GM18508 (cell line): ENCODE measurements around the gene NFKBIE.

Source experiments
- ATAC-seq: cut with Tn5 transposase; IDR thresholded peaks from one replicate; pipeline ENCODE4 v1.9.1; 2021; ENCODE audit warnings: moderate number of reproducible peaks; ENCODE audit not compliant: insufficient read depth, unreplicated experiment

Gene NFKBIE

DNA sequence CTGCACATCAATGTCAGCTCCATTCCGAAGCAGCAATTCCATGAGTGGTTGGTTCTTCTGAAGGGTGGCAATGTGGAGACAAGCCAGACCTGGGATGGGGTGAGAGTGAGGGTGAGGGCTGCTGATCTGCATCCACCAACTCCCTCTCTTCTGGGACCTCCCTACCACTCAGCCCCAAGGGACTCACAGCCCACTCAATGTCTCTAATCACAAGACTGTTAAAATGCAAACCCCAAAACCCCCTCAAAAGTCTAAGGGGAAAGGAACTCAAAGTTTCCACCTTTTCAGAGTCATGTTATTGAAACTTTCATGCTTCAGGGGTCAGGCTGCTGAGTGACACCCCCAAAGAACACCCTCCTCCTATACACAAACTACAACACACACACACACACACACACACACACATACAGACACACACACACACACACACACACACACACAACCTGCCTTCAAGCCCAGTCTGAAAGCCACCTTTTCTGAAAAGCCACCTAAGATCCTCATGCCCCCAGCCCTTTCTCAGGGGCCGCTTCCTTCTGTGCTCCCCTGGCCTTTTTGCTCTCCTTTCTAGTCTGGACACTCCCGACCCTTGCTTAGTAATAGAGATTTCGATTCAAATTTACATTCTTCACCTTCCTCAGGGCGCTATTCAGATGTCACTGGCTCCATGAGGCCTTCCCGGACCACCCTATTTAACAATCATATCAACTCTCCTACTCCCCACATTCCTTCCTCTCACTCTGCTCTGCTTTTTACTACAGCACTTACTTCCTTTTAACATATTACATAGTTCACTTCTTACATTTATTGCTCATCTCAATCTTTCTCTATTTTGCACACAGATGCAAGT, 4.7 kb downstream of the NFKBIE start:
- ATAC-seq = no peak

DNA sequence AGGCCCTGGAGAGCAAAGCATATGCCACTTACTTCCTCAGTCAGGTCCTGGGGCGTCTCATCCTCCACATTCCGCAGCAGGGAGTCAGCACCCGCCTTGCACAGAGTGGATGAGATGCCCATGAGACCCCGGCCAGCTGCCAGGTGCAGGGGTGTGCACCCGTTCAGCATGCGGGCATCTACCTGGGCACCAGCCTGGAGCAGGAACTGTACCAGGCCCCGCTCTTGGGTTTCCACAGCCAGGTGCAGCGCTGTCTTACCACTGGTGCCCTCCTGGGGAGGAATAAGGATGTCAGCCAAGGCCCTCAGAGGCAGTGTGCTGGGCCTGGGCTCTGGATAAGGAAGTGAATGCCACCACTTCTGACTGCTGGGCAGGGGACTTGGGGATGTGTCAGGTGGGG, 5.3 kb downstream of the NFKBIE start:
- ATAC-seq = no peak

DNA sequence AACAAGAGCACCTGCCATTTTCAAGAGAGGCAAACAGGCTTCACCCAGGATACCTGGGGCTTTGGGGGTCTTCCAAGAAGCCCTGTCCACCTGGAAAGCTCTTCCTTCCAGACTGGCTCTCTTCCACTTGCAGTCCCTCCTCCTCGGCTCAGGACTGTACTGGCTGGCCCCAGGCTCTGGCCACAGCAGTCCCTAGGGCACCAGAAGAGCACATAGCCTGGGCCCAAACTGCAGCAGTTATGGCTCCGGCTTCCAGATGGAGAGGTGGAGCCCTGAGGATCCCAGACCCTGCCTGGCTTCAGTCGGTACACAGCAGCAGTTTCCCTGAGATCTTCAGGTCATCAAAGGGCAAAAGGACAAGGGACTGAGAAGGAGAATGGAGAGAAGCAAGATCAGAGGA, 6.4 kb downstream of the NFKBIE start:
- ATAC-seq = no peak

DNA sequence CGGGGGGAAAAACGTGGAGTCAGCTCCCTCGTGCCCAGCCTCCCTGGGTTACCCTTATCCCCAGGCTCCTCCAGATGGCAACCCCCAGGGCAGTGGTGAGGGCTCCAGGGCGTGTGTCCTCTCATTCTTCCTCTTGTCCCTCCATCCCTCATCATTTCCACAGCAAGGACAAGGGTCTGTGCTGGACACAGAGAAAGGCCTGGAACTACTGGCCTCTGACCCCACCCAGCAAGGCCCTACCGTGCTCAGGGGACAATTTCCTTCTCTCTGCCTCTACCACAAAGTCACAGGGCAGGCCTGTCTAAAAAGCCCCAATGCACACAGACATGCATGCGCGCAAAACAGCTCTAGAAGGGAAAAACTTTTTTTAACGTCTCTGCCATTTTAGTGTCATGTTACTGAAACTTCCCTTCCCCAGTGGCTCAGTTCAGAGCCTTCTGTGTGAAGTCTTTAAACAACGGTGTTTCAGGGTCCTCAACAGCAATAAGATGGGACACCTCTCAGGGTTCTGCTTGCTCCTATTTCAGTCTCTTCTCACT, 7.0 kb downstream of the NFKBIE start:
- ATAC-seq = no peak

DNA sequence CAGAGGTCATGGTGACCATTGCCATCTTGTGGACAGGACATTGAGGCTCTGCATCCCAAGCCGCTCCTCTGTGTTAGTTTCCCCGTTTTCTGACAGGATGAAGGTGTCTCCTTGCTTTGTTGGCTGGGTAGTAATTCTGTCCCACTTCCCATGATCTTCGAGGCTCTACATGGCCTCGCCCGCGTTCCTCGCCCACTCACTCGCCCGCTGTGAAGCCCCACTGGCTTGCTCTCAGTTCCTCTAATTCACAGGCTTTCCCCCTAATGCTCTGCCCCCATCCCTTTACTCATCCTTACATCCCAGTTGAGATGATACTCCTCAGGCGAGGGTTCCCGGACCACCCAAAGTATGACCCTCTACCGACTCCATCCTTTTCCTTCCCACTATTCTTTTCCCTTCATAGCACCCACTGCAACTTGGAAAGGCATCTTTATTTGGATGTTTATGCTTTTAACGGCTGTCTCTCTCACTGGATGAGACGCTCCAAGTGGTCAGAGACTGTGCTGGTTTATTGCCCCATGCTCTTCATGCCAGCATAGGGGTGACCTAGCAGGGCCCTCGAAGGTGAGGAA, 7.5 kb downstream of the NFKBIE start:
- ATAC-seq = no peak

DNA sequence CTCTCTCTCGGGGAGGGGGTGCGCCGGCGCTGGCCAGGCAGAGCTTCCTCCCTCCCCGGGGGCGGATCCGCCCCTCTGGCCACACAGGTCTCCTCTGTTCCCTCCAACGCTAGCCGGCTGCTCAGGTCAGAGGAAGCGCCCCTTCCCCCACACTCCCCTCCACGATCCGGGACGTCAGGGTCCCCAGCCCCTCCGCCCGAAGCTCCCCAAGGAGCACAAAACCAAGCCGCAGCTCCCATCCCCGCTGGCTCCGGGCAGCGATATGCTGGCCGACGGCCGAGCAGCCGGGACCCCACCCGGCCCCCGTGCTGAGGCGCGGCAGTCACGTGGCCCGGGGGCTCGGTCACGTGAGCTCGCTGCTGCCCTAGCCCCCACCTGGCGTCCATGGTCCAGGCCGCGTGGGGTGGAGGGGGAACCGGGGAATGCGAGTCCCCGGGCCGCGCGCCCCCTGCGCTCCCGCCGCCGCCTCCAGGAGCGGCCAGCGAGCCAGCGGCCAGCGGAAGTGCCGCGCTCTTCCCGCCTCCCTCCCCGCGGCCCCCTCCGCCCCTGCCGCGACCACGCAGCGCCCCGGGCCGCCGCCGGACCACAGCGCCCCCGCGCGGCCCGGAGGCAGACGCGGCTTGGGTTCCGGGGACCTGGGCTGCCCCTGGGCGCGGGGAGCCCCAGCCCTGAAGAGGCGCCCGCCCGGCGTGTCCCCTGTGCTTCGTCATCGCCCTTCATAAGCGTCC, 8.2 kb downstream of the NFKBIE start, which contains the start of gene SLC35B2:
SLC35B2 (minus strand) TSS at position 504 of the 728 bp plus-strand sequence; CDS start at position 386, 118 bp downstream.
- ATAC-seq = no peak

DNA sequence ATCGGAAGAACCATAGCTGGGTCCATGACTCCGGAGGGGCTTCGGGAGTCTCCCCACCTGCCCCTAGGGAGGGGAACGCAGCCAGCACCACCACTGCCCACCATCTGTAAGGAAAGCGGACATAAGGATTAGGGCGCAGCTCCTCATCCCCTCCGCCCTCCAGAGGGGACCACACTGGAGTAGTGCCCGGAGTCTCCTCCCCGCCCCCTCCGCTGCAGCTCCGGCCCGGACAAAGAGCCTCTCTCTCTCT, 8.7 kb downstream of the NFKBIE start:
- no peak for ATAC-seq

DNA sequence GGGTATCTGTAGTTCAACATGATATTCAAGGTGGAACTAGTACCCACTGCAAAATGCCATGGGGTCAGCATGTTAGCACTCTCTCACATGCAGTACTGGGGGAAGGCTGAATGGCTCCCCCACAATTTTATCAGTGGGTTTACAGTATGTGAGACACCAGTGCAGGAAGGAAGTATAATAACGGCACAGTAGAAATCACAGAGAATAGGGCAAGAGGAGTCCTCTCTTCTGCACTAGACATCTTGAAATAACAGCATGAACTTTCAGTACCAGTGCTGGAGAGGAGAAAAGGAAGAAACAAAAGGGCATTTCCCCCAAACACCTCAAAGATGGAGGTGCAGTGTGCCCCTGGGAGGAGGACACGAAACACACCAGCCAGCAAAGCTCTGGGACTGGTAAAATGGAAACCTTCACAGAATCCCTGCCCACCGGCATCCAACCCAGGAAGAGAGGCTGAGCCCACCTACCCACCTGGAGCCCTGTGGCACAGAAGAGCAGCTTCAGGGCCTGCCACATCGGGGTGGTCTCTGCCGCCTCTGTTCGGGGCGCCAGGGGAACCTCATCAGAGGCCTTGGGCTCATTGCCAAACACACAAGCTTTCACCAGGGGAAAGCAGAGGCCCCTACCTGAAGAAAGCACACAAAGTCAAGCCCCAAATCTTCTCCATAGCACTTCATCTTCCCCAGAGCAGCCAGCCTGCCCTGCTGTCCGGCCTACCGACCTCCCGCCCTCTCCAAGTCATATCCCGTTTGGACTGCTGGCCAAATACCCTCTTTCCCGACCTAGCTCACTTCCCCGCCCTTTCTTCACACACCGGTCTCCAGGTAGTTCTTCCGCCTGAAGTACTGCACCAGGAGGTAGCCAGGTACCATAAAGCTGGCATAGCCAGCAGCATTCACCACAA, 9.2 kb downstream of the NFKBIE start:
- no peak for ATAC-seq

DNA sequence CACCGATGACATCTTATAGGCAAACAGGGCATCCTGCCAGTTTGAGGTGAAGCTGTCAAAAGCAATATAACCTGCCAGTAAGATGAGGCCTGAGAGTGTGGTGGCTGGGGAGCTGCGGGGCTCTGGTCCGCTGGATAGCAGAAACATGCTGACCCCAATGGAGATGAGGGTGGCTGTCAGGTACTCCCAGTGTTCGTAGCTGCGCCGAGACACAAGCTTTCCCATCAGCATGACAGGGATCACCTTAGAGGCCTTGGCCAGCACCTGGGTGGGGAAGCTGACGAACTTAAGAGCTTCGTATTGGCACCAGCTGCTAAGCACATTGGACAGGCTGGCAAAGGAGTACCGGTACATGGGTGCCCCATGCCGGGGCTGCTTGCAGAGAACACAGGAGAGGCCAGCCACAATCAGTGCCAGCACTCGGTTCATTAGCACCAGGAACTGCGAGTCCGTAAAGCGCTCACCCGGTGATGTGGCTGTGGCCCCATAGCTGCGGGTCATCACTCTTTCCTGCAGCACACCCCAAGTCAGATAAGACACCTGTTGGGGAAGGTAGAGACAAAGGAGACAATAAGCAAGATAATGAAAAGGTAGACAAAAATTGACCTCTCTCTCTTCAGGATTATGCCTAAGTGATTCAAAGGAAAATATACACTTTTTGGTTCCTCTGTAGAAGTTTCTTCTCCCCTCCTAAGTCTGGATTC, 10.1 kb downstream of the NFKBIE start:
- ATAC-seq = no peak

DNA sequence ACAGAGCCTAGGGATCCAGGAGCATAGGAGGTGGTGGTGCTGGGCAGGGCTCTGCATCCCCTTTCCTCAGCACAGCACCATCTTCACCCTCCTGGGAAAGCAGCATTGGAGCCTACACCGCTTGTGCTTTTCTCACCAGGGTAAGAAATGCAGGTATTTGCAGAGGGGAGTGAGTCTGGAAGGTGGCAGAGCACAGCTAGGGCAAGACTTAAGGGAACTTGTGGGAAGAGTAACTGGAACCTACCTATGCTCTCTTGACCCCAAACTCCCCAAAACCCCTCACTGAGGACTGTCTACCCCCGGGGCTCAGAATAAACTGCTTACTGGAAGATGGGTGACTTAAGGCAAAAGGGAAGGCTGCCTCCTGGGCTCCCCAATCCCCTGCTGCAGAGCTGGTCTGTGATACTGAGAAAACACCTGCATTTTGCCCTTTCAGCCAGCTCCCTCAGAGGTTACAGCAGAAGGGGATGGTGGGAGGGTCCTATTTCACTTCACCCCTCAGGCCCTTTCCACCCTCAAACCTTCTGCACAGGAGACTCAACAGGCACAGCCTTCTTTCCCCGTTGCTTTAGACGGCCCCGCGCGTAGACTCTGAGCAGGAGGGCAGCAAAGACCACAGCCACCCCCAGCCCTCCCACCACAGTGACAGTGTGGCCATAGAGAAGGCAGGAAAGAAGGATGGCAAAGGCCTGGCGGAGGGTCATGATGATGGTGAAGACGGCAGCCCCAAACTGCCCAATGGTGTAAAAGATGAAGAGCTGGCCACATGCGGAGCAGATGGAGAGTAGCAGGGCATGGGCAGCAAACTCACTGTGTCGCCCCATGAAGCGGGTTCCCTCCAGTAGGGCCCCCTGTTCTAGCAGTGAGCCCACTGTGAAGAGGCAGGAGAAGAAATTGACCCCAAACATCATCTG, 10.9 kb downstream of the NFKBIE start:
- no peak for ATAC-seq

DNA sequence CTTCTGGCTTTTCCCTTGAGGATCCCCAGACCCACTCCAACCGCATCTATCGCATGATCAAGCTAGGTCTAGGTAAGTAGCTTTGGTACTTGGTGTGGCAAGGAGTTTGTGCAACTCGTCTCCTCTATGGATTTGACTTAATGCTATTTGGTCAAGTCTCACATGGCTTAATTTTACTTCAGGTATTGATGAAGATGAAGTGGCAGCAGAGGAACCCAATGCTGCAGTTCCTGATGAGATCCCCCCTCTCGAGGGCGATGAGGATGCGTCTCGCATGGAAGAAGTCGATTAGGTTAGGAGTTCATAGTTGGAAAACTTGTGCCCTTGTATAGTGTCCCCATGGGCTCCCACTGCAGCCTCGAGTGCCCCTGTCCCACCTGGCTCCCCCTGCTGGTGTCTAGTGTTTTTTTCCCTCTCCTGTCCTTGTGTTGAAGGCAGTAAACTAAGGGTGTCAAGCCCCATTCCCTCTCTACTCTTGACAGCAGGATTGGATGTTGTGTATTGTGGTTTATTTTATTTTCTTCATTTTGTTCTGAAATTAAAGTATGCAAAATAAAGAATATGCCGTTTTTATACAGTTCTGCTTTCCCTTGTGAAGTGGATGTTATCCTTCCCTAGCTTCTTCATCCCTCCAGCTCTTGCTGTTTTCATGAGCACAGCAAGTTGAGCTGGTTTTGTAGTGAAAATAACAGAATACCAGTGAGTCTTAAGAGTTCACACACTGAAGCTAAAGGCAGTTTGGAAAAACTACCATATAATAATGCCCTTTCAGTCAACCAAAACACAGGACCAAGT, 11.8 kb downstream of the NFKBIE start:
- ATAC-seq = no peak

DNA sequence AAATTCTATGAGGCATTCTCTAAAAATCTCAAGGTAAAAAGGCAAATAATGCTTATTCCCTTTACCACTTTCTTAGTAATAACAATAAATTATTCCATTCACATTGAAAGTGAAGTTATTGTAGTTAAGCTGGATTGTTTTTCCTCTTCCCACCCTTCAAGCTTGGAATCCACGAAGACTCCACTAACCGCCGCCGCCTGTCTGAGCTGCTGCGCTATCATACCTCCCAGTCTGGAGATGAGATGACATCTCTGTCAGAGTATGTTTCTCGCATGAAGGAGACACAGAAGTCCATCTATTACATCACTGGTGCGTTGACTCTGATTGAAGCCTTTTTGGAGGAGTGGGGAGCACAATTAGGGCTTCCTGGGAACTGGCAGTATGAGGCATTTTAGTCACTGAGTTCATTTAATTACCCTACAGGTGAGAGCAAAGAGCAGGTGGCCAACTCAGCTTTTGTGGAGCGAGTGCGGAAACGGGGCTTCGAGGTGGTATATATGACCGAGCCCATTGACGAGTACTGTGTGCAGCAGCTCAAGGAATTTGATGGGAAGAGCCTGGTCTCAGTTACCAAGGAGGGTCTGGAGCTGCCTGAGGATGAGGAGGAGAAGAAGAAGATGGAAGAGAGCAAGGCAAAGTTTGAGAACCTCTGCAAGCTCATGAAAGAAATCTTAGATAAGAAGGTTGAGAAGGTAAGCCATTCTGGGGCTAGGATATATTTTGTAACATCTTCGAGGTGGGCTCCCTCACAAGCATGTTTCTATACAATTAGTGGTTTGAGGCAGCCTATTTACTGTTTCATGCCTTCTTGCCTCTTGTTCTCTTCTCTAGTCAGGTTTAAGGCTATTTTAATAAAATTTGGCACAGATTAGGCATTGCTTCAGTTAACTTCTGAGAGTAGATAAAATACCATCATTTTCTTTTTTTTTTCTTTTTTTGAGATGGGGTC, 13.5 kb downstream of the NFKBIE start:
- no peak for ATAC-seq

DNA sequence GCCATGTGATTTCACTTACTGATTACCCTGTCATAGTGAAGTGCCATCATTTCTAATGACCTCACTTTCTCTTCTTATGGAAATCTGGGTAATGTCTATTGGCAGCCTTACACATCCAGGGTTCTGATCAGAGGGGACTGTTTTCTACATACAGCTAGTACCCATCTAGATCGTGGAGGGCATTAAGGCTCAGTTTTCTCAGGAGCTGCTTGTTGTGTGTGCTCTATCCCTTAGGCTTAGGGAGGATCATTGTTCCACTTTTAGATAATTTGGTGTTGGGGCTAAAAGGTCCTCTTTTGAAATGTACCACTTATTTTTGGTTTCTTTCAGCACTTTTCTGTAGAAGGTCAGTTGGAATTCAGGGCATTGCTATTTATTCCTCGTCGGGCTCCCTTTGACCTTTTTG, 14.6 kb downstream of the NFKBIE start:
- no peak for ATAC-seq

DNA sequence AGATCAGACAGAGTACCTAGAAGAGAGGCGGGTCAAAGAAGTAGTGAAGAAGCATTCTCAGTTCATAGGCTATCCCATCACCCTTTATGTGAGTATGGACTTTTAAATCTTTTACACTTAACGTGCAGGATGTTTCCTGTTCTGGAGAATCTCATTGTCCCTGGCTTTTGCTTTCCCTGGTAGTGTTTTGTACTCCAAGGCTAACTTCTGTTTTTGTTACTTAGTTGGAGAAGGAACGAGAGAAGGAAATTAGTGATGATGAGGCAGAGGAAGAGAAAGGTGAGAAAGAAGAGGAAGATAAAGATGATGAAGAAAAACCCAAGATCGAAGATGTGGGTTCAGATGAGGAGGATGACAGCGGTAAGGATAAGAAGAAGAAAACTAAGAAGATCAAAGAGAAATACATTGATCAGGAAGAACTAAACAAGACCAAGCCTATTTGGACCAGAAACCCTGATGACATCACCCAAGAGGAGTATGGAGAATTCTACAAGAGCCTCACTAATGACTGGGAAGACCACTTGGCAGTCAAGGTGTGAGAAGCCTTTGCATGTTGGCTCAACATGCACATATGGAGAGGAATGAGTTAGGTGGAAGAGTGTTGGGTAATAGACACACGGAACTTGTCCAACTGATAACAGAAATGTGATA, 15.2 kb downstream of the NFKBIE start:
- no peak for ATAC-seq

DNA sequence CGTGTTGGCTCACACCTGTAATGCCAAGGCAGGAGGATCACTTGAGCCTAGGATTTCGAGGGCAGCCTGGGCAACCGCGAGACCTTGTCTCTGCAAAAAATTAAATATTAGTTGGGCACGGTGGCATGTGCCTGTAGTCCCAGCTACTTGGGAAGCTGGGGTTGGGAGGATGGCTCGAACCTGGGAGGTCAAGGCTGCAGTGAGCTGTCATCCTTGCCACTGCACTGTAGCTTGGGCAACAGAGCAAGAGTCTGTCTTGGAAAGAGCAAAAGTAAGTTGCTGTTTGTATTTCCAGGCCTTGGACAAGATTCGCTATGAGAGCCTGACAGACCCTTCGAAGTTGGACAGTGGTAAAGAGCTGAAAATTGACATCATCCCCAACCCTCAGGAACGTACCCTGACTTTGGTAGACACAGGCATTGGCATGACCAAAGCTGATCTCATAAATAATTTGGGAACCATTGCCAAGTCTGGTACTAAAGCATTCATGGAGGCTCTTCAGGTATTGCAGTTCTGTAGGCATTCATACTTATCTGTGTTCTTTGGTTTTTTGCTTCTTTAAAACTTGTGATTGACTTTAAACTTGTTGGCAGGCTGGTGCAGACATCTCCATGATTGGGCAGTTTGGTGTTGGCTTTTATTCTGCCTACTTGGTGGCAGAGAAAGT, 16.1 kb downstream of the NFKBIE start:
- no peak for ATAC-seq

DNA sequence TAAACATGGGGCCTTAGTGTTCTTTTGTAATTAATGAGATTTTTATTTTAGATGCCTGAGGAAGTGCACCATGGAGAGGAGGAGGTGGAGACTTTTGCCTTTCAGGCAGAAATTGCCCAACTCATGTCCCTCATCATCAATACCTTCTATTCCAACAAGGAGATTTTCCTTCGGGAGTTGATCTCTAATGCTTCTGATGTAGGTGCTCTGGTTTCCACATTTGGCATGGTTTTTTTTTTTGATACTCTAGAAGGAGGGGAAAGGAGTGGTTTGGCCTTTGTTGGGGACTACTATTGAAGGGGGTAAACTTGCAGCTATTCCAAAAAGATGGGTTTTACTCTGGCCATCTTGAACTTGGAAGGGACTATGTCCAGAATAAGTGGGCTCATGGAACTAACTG, 16.8 kb downstream of the NFKBIE start:
- ATAC-seq = no peak
